WTC11 (cell line): ENCODE data around the gene DSE.

Experiments
- CBFB ChIP-seq: sonication (generic); formaldehyde crosslinking; IDR thresholded peaks from 2 replicates; pipeline ENCODE4 v1.8.1; 2022; ENCODE audit warnings: mild to moderate bottlenecking, low read depth, missing genetic modification reagents
- CTCF ChIP-seq: fragments of 200-600 bp; IDR thresholded peaks from 2 replicates; pipeline ENCODE4 v1.8.0; 2022; ENCODE audit warnings: antibody characterized with exemption
- ERG ChIP-seq: fragments of 250-450 bp; sonication (Bioruptor Pico); IDR thresholded peaks from 2 replicates; pipeline ENCODE4 v1.8.0; 2021; ENCODE audit warnings: mild to moderate bottlenecking
- FOXP1 ChIP-seq: sonication (generic); formaldehyde crosslinking; IDR thresholded peaks from 2 replicates; pipeline ENCODE4 v1.8.0; 2022; ENCODE audit warnings: missing genetic modification reagents, mild to moderate bottlenecking, moderate library complexity, borderline replicate concordance
- NFATC4 ChIP-seq: fragments of 250-450 bp; sonication (Bioruptor Pico); IDR thresholded peaks from 2 replicates; pipeline ENCODE4 v1.9.0; 2021; ENCODE audit warnings: mild to moderate bottlenecking
- SMAD4 ChIP-seq: sonication (generic); formaldehyde crosslinking; IDR thresholded peaks from 2 replicates; pipeline ENCODE4 v1.8.0; 2022; ENCODE audit warnings: mild to moderate bottlenecking, missing genetic modification reagents
- SP1 ChIP-seq: sonication (generic); formaldehyde crosslinking; conservative IDR thresholded peaks from 2 replicates; pipeline ENCODE4 v1.8.1; 2022; ENCODE audit warnings: missing genetic modification reagents
- STAT6 ChIP-seq: sonication (generic); formaldehyde crosslinking; conservative IDR thresholded peaks from 2 replicates; pipeline ENCODE4 v1.8.1; 2023; ENCODE audit warnings: mild to moderate bottlenecking, low read depth, missing genetic modification reagents, moderate library complexity
- TP53 ChIP-seq: sonication (generic); formaldehyde crosslinking; IDR thresholded peaks from 2 replicates; pipeline ENCODE4 v1.8.1; 2023; ENCODE audit warnings: mild to moderate bottlenecking, missing genetic modification reagents
- USF1 ChIP-seq: sonication (generic); formaldehyde crosslinking; IDR thresholded peaks from 2 replicates; pipeline ENCODE4 v1.8.0; 2022; ENCODE audit warnings: mild to moderate bottlenecking, missing genetic modification reagents

GRCh38 chr6:116420341-116420740 is 49.6 kb downstream of the DSE start:
- TF ChIP-seq CTCF (no peak), FOXP1 (CRISPR knock-in tag) (no peak), STAT6 (CRISPR knock-in tag) (no peak), SP1 (CRISPR knock-in tag) (no peak), ERG (CRISPR knock-in tag) (no peak), USF1 (no peak), CBFB (CRISPR knock-in tag) (no peak), SMAD4 (no peak), TP53 (no peak), NFATC4 (no peak)
